HG03108 (cell line): ENCODE data around the gene GDA.
A peak's percentile ranks its signal among the peaks of the same experiment; 100 is the strongest.

Experiments
- ATAC-seq: cut with Tn5 transposase; IDR thresholded peaks from one replicate; pipeline ENCODE4 v1.9.1; 2021; ENCODE audit warnings: moderate library complexity; ENCODE audit not compliant: unreplicated experiment

GDA gene

DNA sequence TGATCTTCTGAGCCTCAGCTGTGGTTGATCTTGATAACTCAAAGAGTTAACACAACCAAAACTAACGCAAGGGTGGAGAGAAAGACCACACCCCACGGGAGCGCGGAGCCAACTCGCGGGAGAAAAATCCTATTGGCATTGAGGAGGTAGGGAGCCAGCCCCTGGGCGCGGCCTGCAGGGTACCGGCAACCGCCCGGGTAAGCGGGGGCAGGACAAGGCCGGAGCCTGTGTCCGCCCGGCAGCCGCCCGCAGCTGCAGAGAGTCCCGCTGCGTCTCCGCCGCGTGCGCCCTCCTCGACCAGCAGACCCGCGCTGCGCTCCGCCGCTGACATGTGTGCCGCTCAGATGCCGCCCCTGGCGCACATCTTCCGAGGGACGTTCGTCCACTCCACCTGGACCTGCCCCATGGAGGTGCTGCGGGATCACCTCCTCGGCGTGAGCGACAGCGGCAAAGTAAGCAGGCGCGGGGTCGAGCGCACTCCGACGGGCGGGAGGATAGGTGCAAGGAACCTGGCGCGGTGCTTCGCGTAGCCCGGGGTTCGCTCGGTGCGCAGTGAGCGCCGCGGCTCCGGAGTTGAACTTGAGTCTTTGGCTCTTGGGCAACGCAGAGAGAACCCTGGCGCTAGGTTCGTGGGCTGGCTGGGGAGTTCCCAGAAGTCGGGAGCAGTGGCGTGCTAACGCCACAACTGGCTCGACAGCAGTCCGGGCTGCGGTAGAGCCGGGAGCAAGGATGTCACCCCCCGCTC, at the start of gene GDA:
Gene GDA, plus strand, starts transcription at position 210 of the 745 bp plus-strand sequence. Its CDS starts 120 bp downstream, at position 330.
- no peak for ATAC-seq

- ATAC-seq = no peak
Measured at GRCh38 chr9:72102520-72102919, 46.7 kb upstream of the GDA start.

GRCh38 chr9:72113056-72113455, 36.2 kb upstream of the GDA start:
- no peak for ATAC-seq

GRCh38 chr9:72119853-72120252, 29.4 kb upstream of the GDA start:
- ATAC-seq = peak; percentile 72

DNA sequence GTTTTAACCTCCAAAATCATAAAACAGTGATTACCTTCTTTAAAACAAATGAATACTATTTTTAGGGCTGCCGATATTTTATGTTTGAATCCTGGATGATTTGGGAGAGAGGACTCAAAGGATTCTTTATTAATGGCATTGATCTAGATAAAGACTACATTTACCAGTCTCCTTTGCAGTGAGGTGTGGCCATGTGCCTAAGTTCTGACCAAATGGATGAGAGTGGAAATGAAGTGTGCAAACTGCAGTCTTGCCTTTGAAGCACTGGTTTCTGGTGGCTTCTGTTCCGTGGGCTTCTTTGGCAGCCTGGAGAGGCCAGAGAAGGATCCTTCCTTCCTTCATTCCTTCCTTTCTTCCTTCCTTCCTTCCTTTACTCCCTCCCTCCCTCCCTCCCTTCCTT, 24.3 kb upstream of the GDA start:
- ATAC-seq = no peak

DNA sequence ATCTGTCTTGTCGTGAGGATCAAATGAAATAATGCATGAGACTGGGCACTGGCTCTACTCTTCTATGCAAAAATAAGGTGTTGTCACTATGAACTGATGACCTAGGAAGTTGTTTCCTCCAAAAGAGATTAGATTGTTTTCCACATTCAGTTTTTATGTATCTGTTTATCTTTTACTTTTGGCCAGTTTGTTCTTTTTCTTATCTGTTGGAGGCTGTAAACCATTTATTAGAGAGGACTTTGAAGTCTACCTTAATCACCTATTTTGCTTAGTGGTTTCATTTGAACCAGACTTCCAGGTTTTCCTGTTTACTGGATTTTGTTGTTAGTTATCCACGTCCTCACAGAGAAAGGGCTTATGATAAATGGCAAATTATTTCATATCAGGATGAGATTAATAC, 21.5 kb upstream of the GDA start:
- ATAC-seq = no peak

DNA sequence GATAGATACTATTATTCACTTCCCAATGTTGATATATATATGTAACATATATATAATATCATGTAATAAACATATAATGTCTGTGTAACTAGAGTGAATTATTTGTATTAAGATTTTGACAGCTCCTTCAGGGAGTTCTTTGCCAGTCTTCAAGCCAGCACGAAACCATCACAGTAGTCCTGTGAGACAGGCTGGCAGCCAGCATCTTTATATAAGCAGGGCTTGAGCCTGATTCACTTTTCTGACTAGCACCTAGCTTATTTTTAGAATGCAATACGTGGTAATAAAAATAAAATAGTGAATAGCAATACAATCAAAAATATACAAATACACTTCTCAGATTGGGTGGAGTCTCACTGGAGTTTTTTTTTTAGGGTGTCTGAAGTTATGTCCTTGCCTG, 20.7 kb upstream of the GDA start:
- ATAC-seq = no peak

GRCh38 chr9:72129271-72130156, 19.7 kb upstream of the GDA start:
- ATAC-seq = no peak

DNA sequence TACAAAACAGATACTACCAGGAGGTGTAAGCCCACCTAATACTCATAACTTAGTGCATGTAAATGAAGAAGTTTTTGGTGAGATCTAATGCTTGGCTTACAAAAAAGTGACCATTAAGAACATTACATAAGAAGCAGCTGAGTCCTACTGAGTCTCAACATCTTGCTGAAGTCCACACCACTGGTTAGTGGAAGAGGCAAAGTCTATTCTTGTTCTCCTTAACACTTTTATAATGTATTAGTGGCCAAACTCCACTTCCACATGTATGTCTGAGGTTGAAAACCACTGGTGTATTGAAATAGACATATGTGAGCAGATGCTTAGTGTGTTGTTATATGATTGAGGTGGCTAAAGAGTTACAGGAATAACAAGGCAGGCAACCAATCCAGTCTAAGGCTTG, 18.9 kb upstream of the GDA start:
- no peak for ATAC-seq

DNA sequence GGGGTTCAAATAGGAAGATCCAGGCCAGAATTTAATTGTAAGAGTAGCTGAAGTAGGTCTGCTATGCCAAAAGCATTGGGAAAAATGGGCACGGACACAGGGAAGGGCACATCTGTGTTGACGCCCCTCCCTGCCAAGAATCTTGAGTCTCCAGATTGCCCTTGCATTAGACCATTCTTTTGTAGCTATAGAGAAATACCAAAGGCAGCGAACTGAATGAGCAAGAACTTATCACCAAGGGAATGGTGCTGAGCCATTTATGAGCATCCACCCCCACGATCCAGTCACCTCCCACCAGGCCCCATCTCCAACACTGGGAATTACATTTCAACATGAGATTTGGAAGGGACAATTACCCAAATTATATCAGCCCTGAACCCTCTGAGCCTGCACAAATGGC, 18.0 kb upstream of the GDA start:
- no peak for ATAC-seq

GRCh38 chr9:72132052-72132451, 17.2 kb upstream of the GDA start:
- no peak for ATAC-seq

GRCh38 chr9:72133365-72134035, 15.7 kb upstream of the GDA start:
- ATAC-seq = no peak

DNA sequence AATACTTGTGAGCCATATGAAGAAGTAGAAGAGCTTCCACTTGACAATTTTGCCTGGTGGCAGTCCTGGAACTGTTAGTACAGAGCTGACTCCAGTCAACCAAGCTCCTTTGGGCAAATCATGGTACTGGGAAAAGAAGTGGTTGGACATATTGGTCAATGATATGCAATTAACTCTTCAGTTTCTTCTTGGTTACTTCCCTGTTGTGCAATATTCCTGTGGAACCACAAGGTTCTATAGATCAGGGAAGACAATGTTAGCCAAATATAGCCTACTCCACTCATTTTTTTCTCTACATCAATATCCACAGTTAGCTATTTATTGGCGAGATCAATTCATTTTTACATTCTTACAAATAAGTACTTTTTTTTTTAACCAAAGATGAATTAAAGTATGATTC, 14.4 kb upstream of the GDA start:
- ATAC-seq = no peak

DNA sequence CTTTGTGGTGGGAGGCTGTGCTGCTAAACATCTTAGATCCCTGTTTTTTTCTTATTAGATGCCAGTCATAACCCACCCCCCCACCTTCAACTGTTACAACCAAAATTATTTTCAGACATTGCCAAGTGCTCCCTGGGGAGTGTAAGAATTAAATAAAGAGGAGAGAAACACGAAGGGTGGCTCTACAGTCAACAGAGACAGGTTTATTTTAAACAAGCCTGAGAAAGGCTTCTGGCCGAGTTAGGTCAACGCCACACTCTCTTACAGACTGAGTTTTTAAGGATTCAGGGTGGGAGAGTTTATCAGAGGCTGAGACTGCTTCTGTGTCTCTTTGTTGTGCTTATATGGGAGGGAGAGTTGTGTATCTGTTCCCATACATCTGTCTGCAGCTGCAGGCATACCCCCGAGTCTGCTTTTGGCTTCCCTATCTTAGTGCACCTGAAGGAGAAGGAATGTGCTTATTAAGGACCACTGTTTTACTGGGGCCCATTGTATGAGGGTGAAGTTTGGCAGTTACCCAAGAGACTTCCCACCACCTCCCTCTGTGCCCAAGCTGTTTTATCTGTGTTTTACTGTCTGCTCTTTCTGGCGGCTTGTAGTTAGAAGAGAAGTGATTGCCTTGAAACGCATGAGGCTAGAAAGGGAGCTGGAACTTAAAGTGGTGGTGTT, 11.4 kb upstream of the GDA start:
- ATAC-seq = no peak

- ATAC-seq = no peak
Measured at GRCh38 chr9:72139226-72139625, 10.0 kb upstream of the GDA start.

- ATAC-seq = no peak
Measured at GRCh38 chr9:72140586-72140985, 8.7 kb upstream of the GDA start.

- no peak for ATAC-seq
Measured at GRCh38 chr9:72141484-72141883, 7.8 kb upstream of the GDA start.

DNA sequence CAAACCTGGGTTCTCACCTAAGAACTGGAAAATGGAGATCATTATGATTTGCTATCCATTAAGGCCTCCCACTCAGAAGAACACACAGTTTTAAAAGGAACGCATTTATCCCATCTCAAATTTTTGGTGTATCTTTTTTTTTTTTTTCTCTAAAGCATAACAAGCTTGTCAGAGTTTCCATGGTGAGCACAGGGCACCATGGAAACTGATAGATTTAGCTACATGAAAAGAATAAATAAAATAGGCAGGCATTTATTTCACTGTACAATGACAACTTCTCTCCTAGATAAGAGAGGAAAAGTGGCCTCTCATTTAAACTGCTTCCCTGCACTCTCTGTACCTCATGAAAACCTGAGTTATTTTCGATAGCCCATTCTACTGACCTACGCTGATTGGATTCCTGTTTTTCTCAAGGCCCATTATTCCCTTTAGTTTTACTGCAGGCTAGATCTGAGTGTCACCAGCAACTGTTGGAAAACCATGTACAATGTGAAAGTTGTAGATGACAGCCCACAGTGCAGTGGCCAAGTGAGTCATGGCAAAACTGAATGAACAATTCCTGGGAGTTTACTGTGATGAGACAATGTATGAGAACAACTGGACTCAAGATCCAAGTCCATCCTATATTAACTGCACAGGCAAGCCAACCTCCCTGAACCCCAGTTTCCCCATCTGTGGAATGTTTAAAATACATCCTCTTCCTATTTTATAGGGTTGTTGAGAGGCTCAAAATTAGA, 4.3 kb upstream of the GDA start:
- no peak for ATAC-seq

- no peak for ATAC-seq
Measured at GRCh38 chr9:72145733-72146505, 3.3 kb upstream of the GDA start.

DNA sequence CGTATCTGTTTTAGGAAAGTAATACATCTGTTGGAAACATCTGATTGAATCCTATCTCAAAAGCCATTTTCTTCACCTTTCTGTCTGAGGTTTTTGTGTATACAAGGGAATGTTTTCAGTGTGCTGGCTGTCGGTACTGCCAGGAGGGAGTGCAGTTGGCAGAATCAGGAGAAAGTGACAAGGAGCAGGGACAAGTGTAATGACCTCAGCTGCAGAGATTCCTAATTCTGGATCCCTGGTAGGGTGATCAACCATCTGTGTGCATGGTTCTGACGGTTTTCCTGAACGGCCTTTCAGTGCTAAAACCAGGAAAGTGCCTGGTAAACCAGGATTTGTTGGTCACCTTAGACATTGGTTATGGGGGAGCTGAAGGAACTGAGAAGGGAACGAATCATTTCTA, 1.6 kb upstream of the GDA start:
- ATAC-seq = no peak
